GM23248 (cell line): ENCODE data around the gene EFR3B.

Experiments used
- EZH2 ChIP-seq: fragments of 200-600 bp; sonication (generic); IDR thresholded peaks from 2 replicates; pipeline ENCODE4 v1.6.1; 2018; ENCODE audit warnings: antibody characterized with exemption, mild to moderate bottlenecking; ENCODE audit not compliant: insufficient read depth, poor library complexity, severe bottlenecking
- EZH2phosphoT487 ChIP-seq: fragments of 200-600 bp; sonication (generic); IDR thresholded peaks from 2 replicates; pipeline ENCODE4 v1.6.1; 2018; ENCODE audit warnings: antibody characterized with exemption, moderate library complexity, mild to moderate bottlenecking, low read depth; ENCODE audit not compliant: insufficient read depth

- TF ChIP-seq EZH2 (no peak), EZH2phosphoT487 (no peak)
These were observed 118.5 kb downstream of the EFR3B start for GRCh38 chr2:25160376-25160775.
